ENCODE results near the gene DDN.

Gene DDN

DNA sequence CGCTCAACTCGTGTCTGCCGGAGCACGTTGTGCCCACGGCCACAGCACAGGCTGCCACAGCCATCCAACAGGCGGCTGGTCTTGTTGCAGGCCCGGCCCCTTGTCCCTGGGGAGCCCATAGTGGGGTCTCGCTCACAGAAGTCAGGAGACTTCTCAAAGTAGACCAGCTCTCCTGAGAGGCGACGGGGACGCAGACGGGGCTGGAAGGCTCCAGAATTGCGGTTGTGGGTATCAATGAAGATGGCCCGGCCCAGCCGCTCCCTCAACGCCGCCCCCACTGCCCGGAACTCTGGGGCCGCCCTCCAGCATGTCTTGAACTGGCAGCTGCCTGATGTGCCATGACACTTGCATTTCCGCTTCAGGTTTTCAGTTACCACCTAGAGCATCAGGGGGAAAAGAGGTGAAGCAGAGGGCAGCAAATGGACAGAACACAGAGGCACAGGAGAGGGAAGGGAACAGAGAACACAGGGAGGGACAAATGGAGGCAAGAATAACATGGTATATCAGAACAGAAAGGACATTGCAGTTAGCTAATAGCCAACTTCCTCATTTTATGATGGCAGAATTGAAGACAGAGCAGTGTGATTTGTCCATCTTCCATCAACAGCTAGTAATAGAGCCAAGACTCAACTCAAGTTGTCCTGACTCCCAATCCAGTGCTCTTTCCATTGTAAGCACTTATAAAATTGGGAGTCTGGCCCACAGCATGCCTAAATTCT, 32.8 kb downstream of the DDN start:
- Histone ChIP-seq H3K4me3 (replicated peaks; ENCODE audit: low read depth, low read length) (no peak overlapping the region), H3K36me3 (ENCODE audit: control insufficient read depth, insufficient read depth, low read length) (no peaks in the 10 kb centered on the region), H3K27me3 (replicated peaks; ENCODE audit: control insufficient read depth, insufficient read depth, low read length) (peaks cover 5% of the 10 kb centered on the region)
- peak; percentile 53 for DNase-seq (ENCODE audit: extremely low read depth, insufficient read length)
- TF ChIP-seq, protein P1, sequence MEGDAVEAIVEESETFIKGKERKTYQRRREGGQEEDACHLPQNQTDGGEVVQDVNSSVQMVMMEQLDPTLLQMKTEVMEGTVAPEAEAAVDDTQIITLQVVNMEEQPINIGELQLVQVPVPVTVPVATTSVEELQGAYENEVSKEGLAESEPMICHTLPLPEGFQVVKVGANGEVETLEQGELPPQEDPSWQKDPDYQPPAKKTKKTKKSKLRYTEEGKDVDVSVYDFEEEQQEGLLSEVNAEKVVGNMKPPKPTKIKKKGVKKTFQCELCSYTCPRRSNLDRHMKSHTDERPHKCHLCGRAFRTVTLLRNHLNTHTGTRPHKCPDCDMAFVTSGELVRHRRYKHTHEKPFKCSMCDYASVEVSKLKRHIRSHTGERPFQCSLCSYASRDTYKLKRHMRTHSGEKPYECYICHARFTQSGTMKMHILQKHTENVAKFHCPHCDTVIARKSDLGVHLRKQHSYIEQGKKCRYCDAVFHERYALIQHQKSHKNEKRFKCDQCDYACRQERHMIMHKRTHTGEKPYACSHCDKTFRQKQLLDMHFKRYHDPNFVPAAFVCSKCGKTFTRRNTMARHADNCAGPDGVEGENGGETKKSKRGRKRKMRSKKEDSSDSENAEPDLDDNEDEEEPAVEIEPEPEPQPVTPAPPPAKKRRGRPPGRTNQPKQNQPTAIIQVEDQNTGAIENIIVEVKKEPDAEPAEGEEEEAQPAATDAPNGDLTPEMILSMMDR (IDR thresholded peaks at IDR 0.05; ENCODE audit: insufficient read depth, low read length, poor library complexity, severe bottlenecking), result no peak

DNA sequence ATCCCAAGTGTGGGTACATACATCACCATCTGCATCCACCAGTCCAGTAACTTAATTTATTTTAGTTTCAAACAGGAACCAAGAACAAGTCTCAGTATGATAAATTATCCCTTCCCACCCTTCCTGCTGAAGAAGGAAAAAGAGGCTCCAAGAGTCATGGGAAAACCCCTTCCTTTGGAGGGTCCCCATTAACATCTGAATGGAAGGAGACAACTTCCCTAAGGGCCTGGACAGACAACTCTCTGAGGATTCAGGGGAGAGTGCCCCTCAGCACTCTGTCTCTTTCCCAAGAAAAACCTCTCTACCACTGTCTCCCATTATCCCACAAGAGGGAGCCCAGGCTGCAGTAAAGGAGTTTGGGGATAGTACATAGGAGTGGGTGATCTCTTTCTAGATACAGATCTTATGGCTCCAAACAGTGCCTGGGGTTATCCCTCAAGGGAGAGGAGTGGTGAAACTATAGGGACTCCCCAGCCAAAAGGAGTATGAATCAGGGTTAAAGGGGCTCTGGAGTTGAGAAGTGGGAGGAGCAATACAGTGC, 33.8 kb downstream of the DDN start:
- no peak for DNase-seq (ENCODE audit: extremely low read depth, insufficient read length)
- Histone ChIP-seq H3K36me3 (ENCODE audit: control insufficient read depth, insufficient read depth, low read length) (no peaks in the 10 kb centered on the region), H3K27me3 (replicated peaks; ENCODE audit: control insufficient read depth, insufficient read depth, low read length) (no peaks in the 10 kb centered on the region; the same call in 1 of the 2 replicates), H3K4me3 (replicated peaks; ENCODE audit: low read depth, low read length) (no peak overlapping the region)
- TF ChIP-seq, protein P1 (IDR thresholded peaks at IDR 0.05; ENCODE audit: insufficient read depth, low read length, poor library complexity, severe bottlenecking), result no peak

DNA sequence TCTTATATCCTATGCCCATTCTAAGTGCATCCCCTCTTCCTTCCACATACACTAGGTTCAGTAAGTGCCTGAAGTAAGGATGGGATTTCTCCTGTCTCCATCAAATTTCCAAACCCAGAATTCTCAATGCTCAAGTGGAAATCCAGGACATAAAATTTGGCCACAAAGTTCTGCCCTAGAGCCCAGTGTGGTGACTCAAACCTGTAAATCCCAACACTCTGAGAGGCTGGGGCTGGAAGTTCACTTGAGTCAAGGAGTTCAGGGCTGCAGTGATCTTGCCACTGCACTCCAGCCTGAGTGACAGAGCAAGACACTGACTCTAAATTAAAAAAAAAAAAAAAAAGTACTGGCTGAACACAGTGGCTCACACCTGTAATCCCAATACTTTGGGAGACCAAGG, 37.4 kb downstream of the DDN start:
- TF ChIP-seq, protein P1 (IDR thresholded peaks at IDR 0.05; ENCODE audit: insufficient read depth, low read length, poor library complexity, severe bottlenecking), result no peak
- no peaks in the 10 kb centered on the region for H3K36me3 ChIP-seq (ENCODE audit: control insufficient read depth, insufficient read depth, low read length)
- H3K4me3 ChIP-seq (replicated peaks; ENCODE audit: low read depth, low read length), result no peak overlapping the region
- DNase-seq (ENCODE audit: extremely low read depth, insufficient read length), result no peak
- no peaks in the 10 kb centered on the region for H3K27me3 ChIP-seq (replicated peaks; ENCODE audit: control insufficient read depth, insufficient read depth, low read length)

DNA sequence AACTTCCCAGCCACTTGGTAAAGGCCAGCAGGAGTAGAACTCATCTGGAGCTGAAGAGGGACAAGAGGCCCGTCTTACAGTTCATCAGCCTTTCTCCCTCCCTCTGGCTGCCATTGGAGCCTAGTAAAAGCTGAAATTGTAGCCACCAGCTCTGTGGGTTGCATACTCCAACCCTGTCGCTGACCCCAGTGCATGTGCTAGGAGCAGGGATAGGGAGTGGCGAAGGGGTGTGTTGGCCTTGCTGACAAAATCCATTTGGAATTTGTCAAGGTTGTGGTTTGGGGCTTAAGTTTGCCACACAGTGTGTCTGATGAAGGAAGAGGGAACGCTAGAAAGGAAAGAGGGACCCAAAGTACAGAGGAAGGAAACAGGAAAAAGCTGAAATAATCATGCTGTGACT, 37.8 kb downstream of the DDN start:
- Histone ChIP-seq H3K27me3 (replicated peaks; ENCODE audit: control insufficient read depth, insufficient read depth, low read length) (no peaks in the 10 kb centered on the region), H3K36me3 (ENCODE audit: control insufficient read depth, insufficient read depth, low read length) (no peaks in the 10 kb centered on the region), H3K4me3 (replicated peaks; ENCODE audit: low read depth, low read length) (no peak overlapping the region)
- no peak for DNase-seq (ENCODE audit: extremely low read depth, insufficient read length)
- TF ChIP-seq, protein P1 (IDR thresholded peaks at IDR 0.05; ENCODE audit: insufficient read depth, low read length, poor library complexity, severe bottlenecking), result no peak

DNA sequence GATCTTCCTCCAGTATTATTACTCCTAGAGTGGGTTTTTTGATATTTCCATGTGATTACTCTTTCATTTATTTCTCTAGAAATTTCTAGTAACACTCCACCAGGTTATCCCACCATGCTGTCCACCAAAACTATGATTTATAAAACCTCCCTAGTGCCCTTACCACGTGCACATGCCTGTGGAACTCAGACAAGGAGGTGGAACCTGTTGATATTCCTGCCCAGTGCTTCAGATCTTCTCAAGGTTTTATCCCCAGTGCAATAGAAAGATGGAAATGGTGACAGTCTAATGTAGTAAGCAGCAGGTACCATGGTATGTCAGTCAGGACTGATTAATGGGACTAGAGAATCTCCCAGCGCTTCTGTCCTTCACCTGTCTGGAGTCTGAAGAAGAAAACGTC, 38.3 kb downstream of the DDN start:
- Histone ChIP-seq H3K36me3 (ENCODE audit: control insufficient read depth, insufficient read depth, low read length) (no peaks in the 10 kb centered on the region), H3K4me3 (replicated peaks; ENCODE audit: low read depth, low read length) (no peak overlapping the region), H3K27me3 (replicated peaks; ENCODE audit: control insufficient read depth, insufficient read depth, low read length) (no peaks in the 10 kb centered on the region)
- DNase-seq (ENCODE audit: extremely low read depth, insufficient read length), result no peak
- TF ChIP-seq, protein P1 (IDR thresholded peaks at IDR 0.05; ENCODE audit: insufficient read depth, low read length, poor library complexity, severe bottlenecking), result no peak

All from GM06990 (cell line).